Omental fat pad (tissue), 4 donors: ENCODE results near the gene KLHL25. TPM values are rescaled to one million over a fixed set of nuclear protein-coding genes. Genes with fewer than 3 reads are reported as not detected.
A peak's percentile ranks its signal among the peaks of the same experiment; 100 is the strongest.

Experiments
- ATAC-seq: fragments of 150-250 bp; one replicate; pipeline ENCODE4 v1.9.1; 2016; ENCODE audit warnings: mild to moderate bottlenecking, moderate library complexity; ENCODE audit not compliant: low FRiP score
- DNase-seq: peaks from one replicate; pipeline ENCODE4 v3.0.0-alpha.2; 2019; ENCODE audit warnings: low spot score
- total RNA-seq, 4 donors: library from RNA; depleted of rRNA; stranded (reverse); fragments of >200 nt; gene quantifications; one replicate each; pipeline ENCODE4 v1.1.0, GENCODE V29; 2016
- TF ChIP-seq, protein P1 (sequence below), 3 donors: fragments of 450-650 bp; IDR thresholded peaks; one replicate each; pipeline ENCODE4 v1.5.1; 2016 to 2017; ENCODE audit warnings: antibody characterized with exemption in 3 of 3, mild to moderate bottlenecking in 3 of 3, moderate library complexity in 2 of 3

Gene KLHL25
- total RNA-seq, 4 donors from 2014 or later: 12.0 to 45.8 (median 22.3) TPM

GRCh38 chr15:85725019-85725418, 69.7 kb downstream of the KLHL25 start:
- TF ChIP-seq, protein P1, sequence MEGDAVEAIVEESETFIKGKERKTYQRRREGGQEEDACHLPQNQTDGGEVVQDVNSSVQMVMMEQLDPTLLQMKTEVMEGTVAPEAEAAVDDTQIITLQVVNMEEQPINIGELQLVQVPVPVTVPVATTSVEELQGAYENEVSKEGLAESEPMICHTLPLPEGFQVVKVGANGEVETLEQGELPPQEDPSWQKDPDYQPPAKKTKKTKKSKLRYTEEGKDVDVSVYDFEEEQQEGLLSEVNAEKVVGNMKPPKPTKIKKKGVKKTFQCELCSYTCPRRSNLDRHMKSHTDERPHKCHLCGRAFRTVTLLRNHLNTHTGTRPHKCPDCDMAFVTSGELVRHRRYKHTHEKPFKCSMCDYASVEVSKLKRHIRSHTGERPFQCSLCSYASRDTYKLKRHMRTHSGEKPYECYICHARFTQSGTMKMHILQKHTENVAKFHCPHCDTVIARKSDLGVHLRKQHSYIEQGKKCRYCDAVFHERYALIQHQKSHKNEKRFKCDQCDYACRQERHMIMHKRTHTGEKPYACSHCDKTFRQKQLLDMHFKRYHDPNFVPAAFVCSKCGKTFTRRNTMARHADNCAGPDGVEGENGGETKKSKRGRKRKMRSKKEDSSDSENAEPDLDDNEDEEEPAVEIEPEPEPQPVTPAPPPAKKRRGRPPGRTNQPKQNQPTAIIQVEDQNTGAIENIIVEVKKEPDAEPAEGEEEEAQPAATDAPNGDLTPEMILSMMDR (IDR thresholded peaks at IDR 0.05): no peak
- DNase-seq (no peak), ATAC-seq (peak; percentile 53)

DNA sequence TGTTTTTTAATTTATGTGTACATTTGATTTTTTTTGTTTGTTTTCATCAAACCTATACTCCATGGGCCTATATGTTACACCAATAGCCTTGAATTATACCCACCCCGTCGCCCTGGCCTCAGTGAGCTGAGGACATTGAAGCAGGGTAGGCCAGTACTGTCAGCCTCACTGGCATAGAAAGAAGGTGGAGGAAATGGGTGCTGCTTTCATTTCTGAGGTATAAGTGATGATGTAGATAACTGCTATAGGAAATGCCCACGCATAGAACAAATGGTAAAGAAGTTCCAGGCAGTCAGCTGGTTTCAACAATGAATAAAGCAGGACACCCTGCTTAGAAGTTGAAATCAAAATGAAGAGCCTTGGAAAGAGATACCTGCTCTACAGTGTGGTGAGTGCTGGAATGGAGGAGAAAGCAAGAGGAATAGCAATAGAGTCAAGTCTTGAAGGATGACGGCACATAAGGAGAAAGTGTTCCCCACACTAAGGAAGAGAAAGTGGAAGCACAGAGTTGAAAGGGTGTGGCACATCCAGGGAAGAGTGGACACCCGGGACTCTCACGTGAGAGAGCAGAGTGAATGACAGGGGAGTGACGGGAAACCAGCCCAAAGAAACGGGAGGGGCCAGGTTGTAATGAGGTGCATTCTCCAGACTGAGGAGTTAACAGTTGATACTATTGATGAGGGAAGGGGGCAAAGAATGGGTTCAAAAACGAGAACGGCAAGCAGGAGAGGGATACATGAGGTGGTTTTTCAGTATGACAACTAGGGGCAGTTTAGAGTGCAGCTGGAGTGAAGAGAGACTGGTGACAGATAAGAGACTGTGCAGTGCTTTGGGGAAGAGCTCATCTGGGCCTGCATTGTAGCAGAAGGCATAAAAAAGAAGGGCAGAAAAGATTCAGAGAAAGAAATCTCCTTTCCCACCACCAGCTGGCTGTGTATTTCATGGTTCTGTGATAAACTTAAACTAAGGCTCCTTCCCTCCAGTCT, 70.5 kb downstream of the KLHL25 start:
- ATAC-seq: no peak
- no peak for DNase-seq
- TF ChIP-seq, protein P1 (IDR thresholded peaks at IDR 0.05): no peak

DNA sequence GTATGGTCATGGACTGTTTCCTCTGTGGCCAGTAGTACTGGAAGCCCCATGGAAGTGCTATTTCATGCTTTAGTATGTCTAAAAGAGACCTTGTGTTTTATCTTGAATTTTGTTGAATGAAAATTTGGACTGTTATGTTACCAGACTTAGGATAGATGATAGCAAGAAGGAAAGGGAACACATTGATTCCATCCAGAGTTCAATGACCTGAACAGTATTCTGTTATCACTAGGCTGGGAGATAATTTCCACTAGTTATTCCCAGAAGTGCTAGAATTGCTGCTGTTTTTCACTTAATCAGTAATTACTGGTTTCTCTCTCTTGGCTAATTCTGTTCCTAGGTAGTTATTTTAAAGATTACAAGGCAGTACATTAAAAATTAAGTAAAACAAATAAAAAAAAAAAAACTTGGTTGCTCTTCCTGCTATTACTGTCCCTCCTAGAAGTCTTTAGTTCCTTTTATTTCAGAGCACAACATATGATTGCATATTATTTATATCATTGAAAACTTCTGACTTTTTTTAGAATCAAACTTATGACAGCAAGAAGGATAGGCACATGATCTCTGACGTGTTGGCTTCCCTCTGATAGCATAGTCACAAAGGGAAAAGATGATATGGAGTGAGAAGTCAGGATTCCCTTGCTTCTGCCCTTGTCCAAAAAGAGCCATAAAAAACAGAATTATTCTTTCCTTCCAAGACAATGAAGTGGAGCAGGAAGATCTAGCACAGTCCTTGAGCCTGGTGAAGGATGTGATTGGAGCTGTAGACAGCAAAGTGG, 72.2 kb downstream of the KLHL25 start:
- no peak for DNase-seq
- TF ChIP-seq, protein P1 (IDR thresholded peaks at IDR 0.05): no peak
- no peak for ATAC-seq

GRCh38 chr15:85718981-85719380, 75.7 kb downstream of the KLHL25 start:
- ATAC-seq (no peak), DNase-seq (no peak)
- TF ChIP-seq, protein P1 (IDR thresholded peaks at IDR 0.05): no peak

- ATAC-seq (no peak), DNase-seq (no peak)
- TF ChIP-seq, protein P1 (IDR thresholded peaks at IDR 0.05): no peak
Measured at GRCh38 chr15:85718271-85718971, 76.3 kb downstream of the KLHL25 start.

- DNase-seq (no peak), ATAC-seq (no peak)
- TF ChIP-seq, protein P1 (IDR thresholded peaks at IDR 0.05): no peak
Measured at GRCh38 chr15:85717212-85717611, 77.5 kb downstream of the KLHL25 start.
